Measurements from ENCODE around the gene ICAM1. TPM values are rescaled to one million over a fixed set of nuclear protein-coding genes. Genes with fewer than 3 reads are reported as not detected.
A peak's percentile ranks its signal among the peaks of the same experiment; 100 is the strongest.

Gene ICAM1
- total and polyA plus RNA-seq, 2 donors (not counting 1 experiment from before 2014, with no cell fraction given): 8.9 to 15.2 TPM

DNA sequence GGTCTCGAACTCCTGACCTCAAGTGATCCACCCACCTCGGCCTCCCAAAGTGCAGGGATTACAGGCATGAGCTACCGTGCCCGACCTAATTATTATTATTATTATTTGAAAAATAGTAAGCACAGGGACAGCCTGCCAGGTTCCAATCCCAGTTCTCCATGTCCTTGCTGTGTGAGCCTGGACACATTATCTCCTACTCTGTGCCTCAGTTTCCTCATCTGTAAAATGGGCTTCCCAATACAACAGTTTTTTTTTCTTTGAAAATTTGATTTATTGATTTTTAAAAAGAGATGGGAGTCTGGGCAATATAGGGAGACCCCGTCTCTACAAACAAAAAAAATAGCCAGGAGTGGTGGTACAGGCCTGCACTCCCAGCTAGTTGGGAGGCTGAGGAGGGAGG lies 35.4 kb downstream of the ICAM1 start:
- no peak for DNase-seq (ENCODE audit: low read depth in 2 of 2)

DNA sequence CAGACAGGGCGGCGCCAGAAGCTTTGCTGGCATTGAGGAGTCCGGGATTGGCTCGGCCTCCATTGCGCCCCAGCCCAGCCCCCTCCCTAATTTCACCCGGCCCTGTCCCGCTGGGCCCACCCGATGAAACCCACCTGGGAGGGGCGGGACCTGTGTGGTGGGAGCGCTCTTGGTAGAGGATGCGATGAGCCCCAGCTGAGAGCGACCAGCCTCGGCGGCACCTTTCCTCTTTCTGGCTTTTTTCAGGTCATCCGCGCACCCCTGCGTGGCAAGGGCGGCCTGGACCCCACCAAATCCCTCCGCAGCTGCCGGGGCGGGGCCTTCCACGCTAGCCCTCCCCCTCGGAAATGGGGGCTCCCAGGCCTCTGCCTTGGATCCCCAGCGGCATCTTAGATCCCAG lies 38.5 kb downstream of the ICAM1 start, which contains the start of gene ZGLP1:
Gene ZGLP1 (minus strand): TSS at position 393 of the 400 bp plus-strand sequence.
- Histone ChIP-seq H3K36me3 (ENCODE audit: control insufficient read depth, insufficient read depth, low read length) (peaks cover 3% of the 10 kb centered on the region), H3K4me1 (ENCODE audit: control insufficient read depth, extremely low read depth, insufficient read depth, low read length) (peaks cover 3% of the 10 kb centered on the region), H3K79me2 (ENCODE audit: control insufficient read depth, insufficient read depth, low read length) (no peaks in the 10 kb centered on the region), H2AFZ (ENCODE audit: low read length) (no peak within 1 kb of the TSS), H3K9me3 (ENCODE audit: control insufficient read depth, insufficient read depth, low read depth, low read length) (no peaks in the 10 kb centered on the region), H4K20me1 (ENCODE audit: control insufficient read depth, extremely low read depth, insufficient read depth, low read length) (no peaks in the 10 kb centered on the region), H3K27me3 (ENCODE audit: control insufficient read depth, insufficient read depth, low read length) (no peaks in the 10 kb centered on the region), H3K4me2 (ENCODE audit: extremely low read depth, insufficient read depth, low read length) (no peak within 1 kb of the TSS), H3K4me3 (replicated peaks in 1 of 4; ENCODE audit: control extremely low read depth in 1 of 4, insufficient read depth in 1 of 4, low read depth in 3 of 4, low read length in 4 of 4) (no peak within 1 kb of the TSS), H3K9ac (ENCODE audit: insufficient read depth, low read length) (no peak within 1 kb of the TSS), H3K27ac (ENCODE audit: insufficient read depth, low read length) (no peak within 1 kb of the TSS)
- no peak for TF ChIP-seq EZH2 (IDR thresholded peaks at IDR 0.05; ENCODE audit: low read length, missing control alignments)
- TF ChIP-seq, protein P1, sequence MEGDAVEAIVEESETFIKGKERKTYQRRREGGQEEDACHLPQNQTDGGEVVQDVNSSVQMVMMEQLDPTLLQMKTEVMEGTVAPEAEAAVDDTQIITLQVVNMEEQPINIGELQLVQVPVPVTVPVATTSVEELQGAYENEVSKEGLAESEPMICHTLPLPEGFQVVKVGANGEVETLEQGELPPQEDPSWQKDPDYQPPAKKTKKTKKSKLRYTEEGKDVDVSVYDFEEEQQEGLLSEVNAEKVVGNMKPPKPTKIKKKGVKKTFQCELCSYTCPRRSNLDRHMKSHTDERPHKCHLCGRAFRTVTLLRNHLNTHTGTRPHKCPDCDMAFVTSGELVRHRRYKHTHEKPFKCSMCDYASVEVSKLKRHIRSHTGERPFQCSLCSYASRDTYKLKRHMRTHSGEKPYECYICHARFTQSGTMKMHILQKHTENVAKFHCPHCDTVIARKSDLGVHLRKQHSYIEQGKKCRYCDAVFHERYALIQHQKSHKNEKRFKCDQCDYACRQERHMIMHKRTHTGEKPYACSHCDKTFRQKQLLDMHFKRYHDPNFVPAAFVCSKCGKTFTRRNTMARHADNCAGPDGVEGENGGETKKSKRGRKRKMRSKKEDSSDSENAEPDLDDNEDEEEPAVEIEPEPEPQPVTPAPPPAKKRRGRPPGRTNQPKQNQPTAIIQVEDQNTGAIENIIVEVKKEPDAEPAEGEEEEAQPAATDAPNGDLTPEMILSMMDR (conservative IDR thresholded peaks at IDR 0.05 in 1 of 2, IDR thresholded peaks at IDR 0.05 in 1 of 2; ENCODE audit: low read depth in 1 of 2, low read length in 2 of 2): no peak
- no peak for DNase-seq (ENCODE audit: low read depth in 2 of 2)

More for the DNA sequence above, 35.4 kb downstream of the ICAM1 start:
- no peak overlapping the region for H3K9ac ChIP-seq (ENCODE audit: insufficient read depth, low read length)
- no peak overlapping the region for H3K27ac ChIP-seq (ENCODE audit: insufficient read depth, low read length)
- H3K4me3 ChIP-seq (replicated peaks in 1 of 4; ENCODE audit: control extremely low read depth in 1 of 4, insufficient read depth in 1 of 4, low read depth in 3 of 4, low read length in 4 of 4): no peak overlapping the region
- peaks cover 3% of the 10 kb centered on the region for H3K36me3 ChIP-seq (ENCODE audit: control insufficient read depth, insufficient read depth, low read length)
- H3K79me2 ChIP-seq (ENCODE audit: control insufficient read depth, insufficient read depth, low read length): no peaks in the 10 kb centered on the region
- H3K27me3 ChIP-seq (ENCODE audit: control insufficient read depth, insufficient read depth, low read length): no peaks in the 10 kb centered on the region
- H2AFZ ChIP-seq (ENCODE audit: low read length): no peak overlapping the region
- no peaks in the 10 kb centered on the region for H4K20me1 ChIP-seq (ENCODE audit: control insufficient read depth, extremely low read depth, insufficient read depth, low read length)
- no peak for TF ChIP-seq EZH2 (IDR thresholded peaks at IDR 0.05; ENCODE audit: low read length, missing control alignments)
- TF ChIP-seq, protein P1 (conservative IDR thresholded peaks at IDR 0.05 in 1 of 2, IDR thresholded peaks at IDR 0.05 in 1 of 2; ENCODE audit: low read depth in 1 of 2, low read length in 2 of 2): no peak
- no peak overlapping the region for H3K4me2 ChIP-seq (ENCODE audit: extremely low read depth, insufficient read depth, low read length)
- no peaks in the 10 kb centered on the region for H3K9me3 ChIP-seq (ENCODE audit: control insufficient read depth, insufficient read depth, low read depth, low read length)
- peaks cover 3% of the 10 kb centered on the region for H3K4me1 ChIP-seq (ENCODE audit: control insufficient read depth, extremely low read depth, insufficient read depth, low read length)

DNA sequence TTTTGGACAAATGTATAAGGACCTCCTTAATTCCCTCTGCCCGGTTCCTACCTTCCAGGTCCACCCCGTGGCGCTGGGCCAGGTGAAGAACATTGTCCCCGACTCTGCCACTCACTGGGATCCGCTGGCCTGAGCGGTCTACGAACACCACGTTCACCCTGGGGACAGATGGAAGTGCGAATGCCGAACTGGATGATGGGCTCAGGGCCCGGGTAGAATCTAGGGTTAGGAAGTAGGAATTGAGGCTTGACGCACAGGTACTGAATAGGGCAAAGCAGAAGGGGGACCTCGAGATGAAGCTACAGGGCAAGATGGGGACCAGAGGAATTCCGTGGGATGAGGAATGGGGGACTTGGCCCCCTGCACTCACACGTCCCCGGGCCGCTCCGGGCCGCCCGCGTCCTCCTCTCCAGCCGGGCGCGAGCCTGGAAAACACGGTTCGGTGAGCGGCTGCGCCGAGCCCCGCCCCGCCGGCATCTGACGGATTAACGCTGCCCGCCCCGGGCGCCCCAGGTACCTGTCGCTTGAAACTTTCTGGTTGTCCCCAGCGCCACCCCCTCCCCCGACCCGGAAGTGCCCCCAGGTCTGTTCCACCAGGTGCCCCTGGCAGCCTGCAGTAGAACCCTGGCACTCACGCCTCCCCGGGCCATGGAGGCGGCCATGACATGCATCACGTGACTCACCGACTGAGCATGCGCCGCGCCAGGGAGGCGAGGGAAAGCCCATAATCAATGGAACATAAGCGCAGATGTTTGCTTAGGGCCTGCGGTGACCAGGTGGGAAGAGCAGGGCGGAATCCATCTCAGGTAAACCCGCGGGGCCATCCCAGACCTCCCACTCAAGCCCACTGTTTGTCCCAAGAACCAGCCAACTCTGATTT lies 44.7 kb downstream of the ICAM1 start, which contains the start of gene FDX2:
Gene FDX2 (minus strand): TSS at position 681 of the 880 bp plus-strand sequence. CDS start 19 bp downstream, at position 662.
- no peak for TF ChIP-seq EZH2 (IDR thresholded peaks at IDR 0.05; ENCODE audit: low read length, missing control alignments)
- TF ChIP-seq, protein P1 (conservative IDR thresholded peaks at IDR 0.05 in 1 of 2, IDR thresholded peaks at IDR 0.05 in 1 of 2; ENCODE audit: low read depth in 1 of 2, low read length in 2 of 2): no peak
- DNase-seq (ENCODE audit: low read depth in 2 of 2): peak; percentile 64 to 72

More for the DNA sequence above, 44.7 kb downstream of the ICAM1 start, which contains the start of gene FDX2:
- Histone ChIP-seq H3K4me3 (replicated peaks in 1 of 4; ENCODE audit: control extremely low read depth in 1 of 4, insufficient read depth in 1 of 4, low read depth in 3 of 4, low read length in 4 of 4) (peak within 1 kb of the TSS; percentile 81 to 93 (median 82)), H3K9me3 (ENCODE audit: control insufficient read depth, insufficient read depth, low read depth, low read length) (no peaks in the 10 kb centered on the region), H3K9ac (ENCODE audit: insufficient read depth, low read length) (peak within 1 kb of the TSS; percentile 75), H3K4me1 (ENCODE audit: control insufficient read depth, extremely low read depth, insufficient read depth, low read length) (no peaks in the 10 kb centered on the region), H3K4me2 (ENCODE audit: extremely low read depth, insufficient read depth, low read length) (peak within 1 kb of the TSS; percentile 65), H4K20me1 (ENCODE audit: control insufficient read depth, extremely low read depth, insufficient read depth, low read length) (no peaks in the 10 kb centered on the region), H2AFZ (ENCODE audit: low read length) (peak within 1 kb of the TSS; percentile 99), H3K27me3 (ENCODE audit: control insufficient read depth, insufficient read depth, low read length) (no peaks in the 10 kb centered on the region), H3K27ac (ENCODE audit: insufficient read depth, low read length) (peak within 1 kb of the TSS; percentile 40), H3K36me3 (ENCODE audit: control insufficient read depth, insufficient read depth, low read length) (peaks cover 17% of the 10 kb centered on the region), H3K79me2 (ENCODE audit: control insufficient read depth, insufficient read depth, low read length) (no peaks in the 10 kb centered on the region)

All from fibroblast of lung (primary cell).